ENCODE measurements around the gene LRRFIP1.
"Not testable (repeated sequence)": the region's sequence is repeated elsewhere in the genome, so short reads cannot be mapped to it uniquely, and the experiment has no call there.

The LRRFIP1 gene

GRCh38 chr2:237732070-237732469 lies 104.7 kb downstream of the LRRFIP1 start:
- no peak for DNase-seq

- no peak for DNase-seq
Measured at GRCh38 chr2:237732790-237733381, 105.5 kb downstream of the LRRFIP1 start.

- DNase-seq: no peak
Measured at GRCh38 chr2:237733677-237734300, 106.4 kb downstream of the LRRFIP1 start.

GRCh38 chr2:237734905-237735623 lies 107.7 kb downstream of the LRRFIP1 start:
- DNase-seq: no peak

- DNase-seq: no peak
Measured at GRCh38 chr2:237735798-237736197, 108.4 kb downstream of the LRRFIP1 start.

GRCh38 chr2:237736783-237737182 lies 109.4 kb downstream of the LRRFIP1 start:
- DNase-seq: no peak

- DNase-seq: no peak
Measured at GRCh38 chr2:237737196-237737865, 109.9 kb downstream of the LRRFIP1 start.

GRCh38 chr2:237738255-237738654 lies 110.9 kb downstream of the LRRFIP1 start:
- DNase-seq: no peak

GRCh38 chr2:237739101-237739500 lies 111.7 kb downstream of the LRRFIP1 start:
- DNase-seq: no peak

- DNase-seq: no peak
Measured at GRCh38 chr2:237742191-237742590, 114.8 kb downstream of the LRRFIP1 start.

GRCh38 chr2:237742614-237743013 lies 115.2 kb downstream of the LRRFIP1 start:
- DNase-seq: no peak

GRCh38 chr2:237743024-237743423 lies 115.6 kb downstream of the LRRFIP1 start:
- no peak for DNase-seq

- DNase-seq: no peak
Measured at GRCh38 chr2:237743561-237744269, 116.3 kb downstream of the LRRFIP1 start.

- DNase-seq: no peak
Measured at GRCh38 chr2:237744270-237744612, 116.9 kb downstream of the LRRFIP1 start.

- DNase-seq: peak in 1 of 2 experiments; percentile 1
Measured at GRCh38 chr2:237744613-237745249, 117.3 kb downstream of the LRRFIP1 start.

- DNase-seq: no peak
Measured at GRCh38 chr2:237745250-237745613, 117.8 kb downstream of the LRRFIP1 start.

GRCh38 chr2:237746302-237747080 lies 119.1 kb downstream of the LRRFIP1 start:
- no peak for DNase-seq

- DNase-seq: no peak
Measured at GRCh38 chr2:237747189-237747588, 119.8 kb downstream of the LRRFIP1 start.

- DNase-seq: no peak
Measured at GRCh38 chr2:237749002-237749401, 121.6 kb downstream of the LRRFIP1 start.

- no peak for DNase-seq
Measured at GRCh38 chr2:237749961-237750360, 122.6 kb downstream of the LRRFIP1 start.

GRCh38 chr2:237750441-237750840 lies 123.1 kb downstream of the LRRFIP1 start:
- not testable (repeated sequence) for DNase-seq

GRCh38 chr2:237752761-237753165 lies 125.4 kb downstream of the LRRFIP1 start:
- no peak for DNase-seq
